Measurements from ENCODE around the gene AGAP6. TPM values are rescaled to one million over a fixed set of nuclear protein-coding genes. Genes with fewer than 3 reads are reported as not detected.
"Not testable (repeated sequence)": the region's sequence is repeated elsewhere in the genome, so short reads cannot be mapped to it uniquely, and the experiment has no call there.

Gene AGAP6
- 10 to 100 TPM; 20.8 to 46.2 (median 39.7) TPM for total RNA-seq

GRCh38 chr10:49988376-49988775 lies at the start of gene AGAP6:
Gene AGAP6 (plus strand): TSS chr10:49988406. CDS start chr10:49988716, 310 bp downstream.
- H3K9me3 ChIP-seq, H3K27ac ChIP-seq, DNase-seq, H3K4me3 ChIP-seq, H3K36me3 ChIP-seq, H3K27me3 ChIP-seq, H3K4me1 ChIP-seq: not testable (repeated sequence)

- peak; percentile 71 to 91 (median 85) for DNase-seq
- not testable (repeated sequence) for H3K27me3 ChIP-seq, H3K9me3 ChIP-seq, H3K36me3 ChIP-seq
- peak within 1 kb of the TSS; percentile 64 to 79 (median 76) for H3K27ac ChIP-seq
- TF ChIP-seq CTCF (IDR thresholded peaks at IDR 0.05) (peak in 1 of 6 experiments; percentile 16), POLR2A (IDR thresholded peaks at IDR 0.05) (peak in 1 of 2 donors; percentile 20)
- H3K4me3 ChIP-seq: peak within 1 kb of the TSS; percentile 76 to 92 (median 87)
- peaks cover 0 to 13% (median 0%) of the 10 kb centered on the region in 4 donors for H3K4me1 ChIP-seq
Observed at GRCh38 chr10:49941447-49942338, 46.5 kb upstream of the AGAP6 start, which contains the start of the genes PARG and TIMM23B. Gene PARG (minus strand): TSS chr10:49942027. CDS start chr10:49941725, 302 bp downstream. Gene TIMM23B (plus strand): TSS chr10:49942053. CDS start chr10:49942195, 142 bp downstream.

GRCh38 chr10:49942339-49942705 lies 45.9 kb upstream of the AGAP6 start:
- not testable (repeated sequence) for H3K9me3 ChIP-seq, H3K27me3 ChIP-seq, DNase-seq, H3K36me3 ChIP-seq
- H3K4me1 ChIP-seq: peaks cover 0 to 13% (median 0%) of the 10 kb centered on the region in 4 donors
- peak overlapping the region; percentile 76 to 92 (median 87) for H3K4me3 ChIP-seq
- H3K27ac ChIP-seq: peak overlapping the region; percentile 64 to 79 (median 76)

GRCh38 chr10:49943607-49944006 lies 44.6 kb upstream of the AGAP6 start:
- Histone ChIP-seq H3K4me1 (peaks cover 0 to 13% (median 0%) of the 10 kb centered on the region in 4 donors), H3K36me3 (peaks cover 0 to 12% (median 0%) of the 10 kb centered on the region in 3 donors)
- not testable (repeated sequence) for H3K27ac ChIP-seq, DNase-seq, H3K27me3 ChIP-seq, H3K4me3 ChIP-seq, H3K9me3 ChIP-seq

- not testable (repeated sequence) for H3K27ac ChIP-seq, DNase-seq, H3K4me1 ChIP-seq, H3K9me3 ChIP-seq, H3K4me3 ChIP-seq, H3K27me3 ChIP-seq
- H3K36me3 ChIP-seq: peaks cover 0 to 12% (median 0%) of the 10 kb centered on the region in 3 donors
Observed at GRCh38 chr10:49948142-49948541, 40.1 kb upstream of the AGAP6 start.

GRCh38 chr10:49948737-49949136 lies 39.5 kb upstream of the AGAP6 start:
- not testable (repeated sequence) for H3K4me1 ChIP-seq, H3K4me3 ChIP-seq, H3K9me3 ChIP-seq, H3K27ac ChIP-seq, DNase-seq, H3K27me3 ChIP-seq
- H3K36me3 ChIP-seq: peaks cover 0 to 12% (median 0%) of the 10 kb centered on the region in 3 donors

GRCh38 chr10:49952006-49952405 lies 36.2 kb upstream of the AGAP6 start:
- not testable (repeated sequence) for H3K9me3 ChIP-seq, H3K4me1 ChIP-seq, H3K27ac ChIP-seq, H3K4me3 ChIP-seq, H3K27me3 ChIP-seq, DNase-seq
- H3K36me3 ChIP-seq: peaks cover 0 to 16% (median 0%) of the 10 kb centered on the region in 3 donors

- H3K27me3 ChIP-seq, H3K9me3 ChIP-seq, H3K4me1 ChIP-seq, H3K4me3 ChIP-seq, H3K27ac ChIP-seq, DNase-seq, H3K36me3 ChIP-seq: not testable (repeated sequence)
Observed at GRCh38 chr10:49953122-49953521, 35.1 kb upstream of the AGAP6 start.

GRCh38 chr10:49970331-49970857 lies 17.8 kb upstream of the AGAP6 start:
- H3K27ac ChIP-seq, H3K27me3 ChIP-seq, DNase-seq, H3K4me1 ChIP-seq, H3K4me3 ChIP-seq, H3K9me3 ChIP-seq: not testable (repeated sequence)
- H3K36me3 ChIP-seq: peaks cover 0 to 14% (median 0%) of the 10 kb centered on the region in 3 donors

- H3K36me3 ChIP-seq: peaks cover 0 to 14% (median 0%) of the 10 kb centered on the region in 3 donors
- H3K27ac ChIP-seq, H3K4me3 ChIP-seq, H3K9me3 ChIP-seq, H3K4me1 ChIP-seq, DNase-seq, H3K27me3 ChIP-seq: not testable (repeated sequence)
Observed at GRCh38 chr10:49971466-49971865, 16.7 kb upstream of the AGAP6 start.

- not testable (repeated sequence) for H3K27ac ChIP-seq
Observed at GRCh38 chr10:49972094-49972493, 16.1 kb upstream of the AGAP6 start.

GRCh38 chr10:49977756-49978155 lies 10.4 kb upstream of the AGAP6 start:
- not testable (repeated sequence) for H3K27me3 ChIP-seq, DNase-seq, H3K27ac ChIP-seq, H3K4me3 ChIP-seq, H3K9me3 ChIP-seq, H3K36me3 ChIP-seq, H3K4me1 ChIP-seq

More at GRCh38 chr10:49972094-49972493, 16.1 kb upstream of the AGAP6 start:
- not testable (repeated sequence) for H3K4me3 ChIP-seq, DNase-seq, H3K4me1 ChIP-seq, H3K27me3 ChIP-seq, H3K9me3 ChIP-seq
- H3K36me3 ChIP-seq: peaks cover 0 to 14% (median 0%) of the 10 kb centered on the region in 3 donors

- not testable (repeated sequence) for H3K36me3 ChIP-seq, H3K27ac ChIP-seq
Observed at GRCh38 chr10:49987207-49987606, 999 bp upstream of the AGAP6 start.

GRCh38 chr10:49995321-49995720 lies 7.1 kb downstream of the AGAP6 start:
- DNase-seq, H3K27me3 ChIP-seq, H3K9me3 ChIP-seq, H3K36me3 ChIP-seq, H3K4me1 ChIP-seq, H3K4me3 ChIP-seq, H3K27ac ChIP-seq: not testable (repeated sequence)

More at GRCh38 chr10:49987207-49987606, 999 bp upstream of the AGAP6 start:
- not testable (repeated sequence) for H3K27me3 ChIP-seq, H3K9me3 ChIP-seq, DNase-seq, H3K4me1 ChIP-seq, H3K4me3 ChIP-seq
